PC-3 (cell line): ENCODE data around the gene SERF1A.
"Not testable (repeated sequence)": the region's sequence is repeated elsewhere in the genome, so short reads cannot be mapped to it uniquely, and the experiment has no call there.

ENCODE experiments used
- CTCF ChIP-seq: fragments of 300-600 bp; sonication (generic); conservative IDR thresholded peaks from 2 replicates; pipeline ENCODE4 v1.5.1; 2017; ENCODE audit warnings: antibody characterized with exemption, low read depth, mild to moderate bottlenecking, low read length
- EZH2 ChIP-seq: fragments of 300-600 bp; sonication (generic); IDR thresholded peaks from one replicate; pipeline ENCODE4 v1.6.1; 2017; ENCODE audit warnings: antibody characterized with exemption, mild to moderate bottlenecking, low read length; ENCODE audit not compliant: unreplicated experiment
- EZH2phosphoT487 ChIP-seq: fragments of 300-600 bp; sonication (generic); IDR thresholded peaks from 2 replicates; pipeline ENCODE4 v1.6.1; 2018; ENCODE audit warnings: mild to moderate bottlenecking, antibody characterized with exemption, low read length, borderline replicate concordance

- TF ChIP-seq CTCF, EZH2, EZH2phosphoT487: not testable (repeated sequence)
Measured at GRCh38 chr5:70906624-70907023, 6.2 kb downstream of the SERF1A start.
